Mucosa of descending colon (tissue), 3 donors: ENCODE results near the gene BUD31. TPM values are rescaled to one million over a fixed set of nuclear protein-coding genes. Genes with fewer than 3 reads are reported as not detected.
"Not testable (repeated sequence)": the region's sequence is repeated elsewhere in the genome, so short reads cannot be mapped to it uniquely, and the experiment has no call there.

Source experiments
- ATAC-seq: fragments of 200-7000 bp; cut with Tn5 transposase; one replicate; pipeline ENCODE4 v1.9.1; 2020; ENCODE audit warnings: mild to moderate bottlenecking, moderate library complexity
- DNase-seq, 3 donors: peaks; one replicate each; pipeline ENCODE4 v3.0.0-alpha.2; 2020
- H3K36me3 ChIP-seq: fragments of 200-600 bp; one replicate; pipeline ENCODE4 v1.8.0; 2021; ENCODE audit warnings: low read depth, mild to moderate bottlenecking
- H3K4me1 ChIP-seq: fragments of 200-600 bp; one replicate; pipeline ENCODE4 v1.8.0; 2021; ENCODE audit warnings: low read depth, mild to moderate bottlenecking
- H3K4me3 ChIP-seq: fragments of 200-600 bp; one replicate; pipeline ENCODE4 v1.8.0; 2021; ENCODE audit warnings: mild to moderate bottlenecking
- H3K9me3 ChIP-seq: fragments of 200-600 bp; one replicate; pipeline ENCODE4 v1.8.0; 2021; ENCODE audit warnings: mild to moderate bottlenecking
- CTCF ChIP-seq: fragments of 200-600 bp; IDR thresholded peaks from one replicate; pipeline ENCODE4 v1.8.0; 2022; ENCODE audit warnings: antibody characterized with exemption, mild to moderate bottlenecking
- intact Hi-C, 2 donors: fragments of 100-400 bp; cut with DNase I in 1 of 2; cut with micrococcal nuclease in 1 of 2; formaldehyde crosslinking; loops; one replicate each; pipeline versions ENCODE4 v1.11.0 to v1.11.1; 2022; cut with DNase I, micrococcal nuclease
- total RNA-seq, 3 donors: library from RNA; stranded (reverse); fragmentation: NEBNext Ultra II Directional in 2 of 3; extraction: Animal tissue kit (Norgen Biotek cat#: 25700) in 2 of 3; gene quantifications; one replicate each; pipeline versions ENCODE4 v1.2.1 to v1.2.4, GENCODE V29; 2021 to 2023
- donor health status: DM: no; HTN: no; CAD: no; lungs with moderate emphysema.
- donor health status: DM: no; HTN: no; CAD: no.
- donor health status: DM: no; HTN: yes; CAD: no.

The BUD31 gene
- total RNA-seq, 3 donors from 2014 or later = 67.3 to 79.5 (median 76.7) TPM

- H3K36me3 ChIP-seq = no peaks in the 10 kb centered on the region
- peaks cover 27% of the 10 kb centered on the region for H3K4me1 ChIP-seq
- TF ChIP-seq CTCF = no peak
- intact Hi-C loops = no loop called here
- DNase-seq (no peak), ATAC-seq (no peak)
- H3K4me3 ChIP-seq = no peak overlapping the region
- no peaks in the 10 kb centered on the region for H3K9me3 ChIP-seq
Observed at GRCh38 chr7:99383791-99384370, 24.9 kb upstream of the BUD31 start.

GRCh38 chr7:99384523-99384922 is 24.2 kb upstream of the BUD31 start:
- ATAC-seq = no peak
- H3K36me3 ChIP-seq = no peaks in the 10 kb centered on the region
- H3K9me3 ChIP-seq = no peaks in the 10 kb centered on the region
- no peak for DNase-seq
- intact Hi-C loops = no loop called here
- TF ChIP-seq CTCF = no peak
- peaks cover 20% of the 10 kb centered on the region for H3K4me1 ChIP-seq
- H3K4me3 ChIP-seq = no peak overlapping the region

- no peak overlapping the region for H3K4me3 ChIP-seq
- no peak for TF ChIP-seq CTCF
- H3K4me1 ChIP-seq = peaks cover 10% of the 10 kb centered on the region
- ATAC-seq (no peak), DNase-seq (no peak)
- intact Hi-C loops = no loop called here
- no peaks in the 10 kb centered on the region for H3K36me3 ChIP-seq
- no peaks in the 10 kb centered on the region for H3K9me3 ChIP-seq
Observed at GRCh38 chr7:99385564-99385963, 23.2 kb upstream of the BUD31 start.

GRCh38 chr7:99386584-99387238 is 22.1 kb upstream of the BUD31 start:
- DNase-seq (peak in 1 of 3 donors; percentile 41), ATAC-seq (peak; percentile 42)
- intact Hi-C loops = no loop called here
- no peak for TF ChIP-seq CTCF
- no peaks in the 10 kb centered on the region for H3K9me3 ChIP-seq
- peaks cover under 1% of the 10 kb centered on the region for H3K4me1 ChIP-seq
- H3K36me3 ChIP-seq = no peaks in the 10 kb centered on the region
- H3K4me3 ChIP-seq = no peak overlapping the region

- H3K4me3 ChIP-seq, H3K9me3 ChIP-seq, ATAC-seq, intact Hi-C loops, H3K4me1 ChIP-seq, H3K36me3 ChIP-seq, DNase-seq: not testable (repeated sequence)
Observed at GRCh38 chr7:99387239-99387635, 21.5 kb upstream of the BUD31 start.

GRCh38 chr7:99387912-99388311 is 20.9 kb upstream of the BUD31 start:
- Histone ChIP-seq H3K4me3 (no peak overlapping the region), H3K36me3 (no peaks in the 10 kb centered on the region), H3K4me1 (peaks cover 12% of the 10 kb centered on the region), H3K9me3 (no peaks in the 10 kb centered on the region)
- ATAC-seq (no peak), DNase-seq (no peak)
- no peak for TF ChIP-seq CTCF
- intact Hi-C loops = no loop called here
